BJ (cell line): ENCODE data around the gene GSTM2. TPM values are rescaled to one million over a fixed set of nuclear protein-coding genes. Genes with fewer than 3 reads are reported as not detected.

Source experiments
- CTCF ChIA-PET: fragments of 350-600 bp; formaldehyde crosslinking; extraction: SDS; loops from one replicate; lab custom pipeline; 2021; ENCODE audit warnings: antibody characterized with exemption, inconsistent platforms; lab: Yijun Ruan, JAX
- POLR2A ChIA-PET: fragments of 300-600 bp; sonication (Branson Sonifier 250); formaldehyde crosslinking; extraction: SDS; loops from one replicate; lab custom pipeline; 2021; ENCODE audit warnings: antibody characterized with exemption; lab: Charles Lee
- DNase-seq: peaks from one replicate; pipeline ENCODE4 v3.0.0-alpha.2; 2011; ENCODE audit warnings: low read depth
- H3K27me3 ChIP-seq: 2 replicates; pipeline ENCODE4 v1.6.0; 2011; ENCODE audit warnings: low read length; ENCODE audit not compliant: control insufficient read depth, insufficient read depth
- H3K36me3 ChIP-seq: 2 replicates; pipeline ENCODE4 v1.5.1; 2011; ENCODE audit warnings: low read length; ENCODE audit not compliant: control insufficient read depth, insufficient read depth
- H3K4me3 ChIP-seq: 2 replicates; pipeline ENCODE4 v1.5.1; 2011; ENCODE audit warnings: low read depth, mild to moderate bottlenecking, control low read depth, low read length
- polyA plus RNA-seq: library from polyadenylated mRNA; depleted of rRNA; stranded (reverse); fragments of >200 nt; gene quantifications from 2 replicates; pipeline ENCODE4 v1.2.3, GENCODE V29; 2011
- TF ChIP-seq, protein P1 (sequence below): IDR thresholded peaks from 2 replicates; pipeline ENCODE4 v1.5.1; 2011; ENCODE audit warnings: low read depth, mild to moderate bottlenecking, control low read depth, inconsistent platforms, low read length, moderate library complexity; ENCODE audit not compliant: insufficient read depth

Gene GSTM2
- polyA plus RNA-seq, 1 experiment, result 62.3 TPM

DNA sequence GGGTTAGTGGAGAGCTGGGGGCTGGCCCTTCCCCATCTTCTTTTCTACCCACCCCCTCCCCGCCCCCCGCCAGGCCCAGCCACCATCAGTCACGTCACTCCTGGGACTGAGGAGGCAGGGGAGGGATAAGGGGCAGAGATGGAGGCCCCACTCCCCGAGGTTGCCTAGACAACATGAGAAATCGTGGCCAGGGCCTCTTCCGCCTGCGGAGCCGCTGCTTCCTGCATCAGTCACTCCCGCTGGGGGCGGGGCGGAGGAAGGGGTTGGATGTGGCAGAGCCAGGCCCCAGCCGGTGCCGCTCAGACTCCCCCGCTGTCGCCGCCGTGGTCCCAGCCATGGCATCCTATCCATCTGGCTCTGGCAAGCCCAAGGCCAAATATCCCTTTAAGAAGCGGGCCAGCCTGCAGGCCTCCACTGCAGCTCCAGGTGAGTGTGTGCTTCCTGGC, 47.0 kb upstream of the GSTM2 start:
- CTCF ChIA-PET, result interaction anchor here (1.0 to 13.3 kb wide), 5 partner anchors 17 to 153 kb away, joined by 3 to 153 read pairs (median 5); partner anchors contain the start of gene GNAI3
- DNase-seq, result peak; percentile 71
- Histone ChIP-seq H3K36me3 (peaks cover 1% of the 10 kb centered on the region; the same call in 1 of the 2 replicates), H3K27me3 (no peaks in the 10 kb centered on the region), H3K4me3 (peak overlapping the region; percentile 83)
- TF ChIP-seq, protein P1, sequence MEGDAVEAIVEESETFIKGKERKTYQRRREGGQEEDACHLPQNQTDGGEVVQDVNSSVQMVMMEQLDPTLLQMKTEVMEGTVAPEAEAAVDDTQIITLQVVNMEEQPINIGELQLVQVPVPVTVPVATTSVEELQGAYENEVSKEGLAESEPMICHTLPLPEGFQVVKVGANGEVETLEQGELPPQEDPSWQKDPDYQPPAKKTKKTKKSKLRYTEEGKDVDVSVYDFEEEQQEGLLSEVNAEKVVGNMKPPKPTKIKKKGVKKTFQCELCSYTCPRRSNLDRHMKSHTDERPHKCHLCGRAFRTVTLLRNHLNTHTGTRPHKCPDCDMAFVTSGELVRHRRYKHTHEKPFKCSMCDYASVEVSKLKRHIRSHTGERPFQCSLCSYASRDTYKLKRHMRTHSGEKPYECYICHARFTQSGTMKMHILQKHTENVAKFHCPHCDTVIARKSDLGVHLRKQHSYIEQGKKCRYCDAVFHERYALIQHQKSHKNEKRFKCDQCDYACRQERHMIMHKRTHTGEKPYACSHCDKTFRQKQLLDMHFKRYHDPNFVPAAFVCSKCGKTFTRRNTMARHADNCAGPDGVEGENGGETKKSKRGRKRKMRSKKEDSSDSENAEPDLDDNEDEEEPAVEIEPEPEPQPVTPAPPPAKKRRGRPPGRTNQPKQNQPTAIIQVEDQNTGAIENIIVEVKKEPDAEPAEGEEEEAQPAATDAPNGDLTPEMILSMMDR, result no peak
- POLR2A ChIA-PET, result interaction anchor here (0.8 kb wide), 1 partner anchor 72 kb away, joined by 6 read pairs; the partner anchor contains the start of gene GNAI3

DNA sequence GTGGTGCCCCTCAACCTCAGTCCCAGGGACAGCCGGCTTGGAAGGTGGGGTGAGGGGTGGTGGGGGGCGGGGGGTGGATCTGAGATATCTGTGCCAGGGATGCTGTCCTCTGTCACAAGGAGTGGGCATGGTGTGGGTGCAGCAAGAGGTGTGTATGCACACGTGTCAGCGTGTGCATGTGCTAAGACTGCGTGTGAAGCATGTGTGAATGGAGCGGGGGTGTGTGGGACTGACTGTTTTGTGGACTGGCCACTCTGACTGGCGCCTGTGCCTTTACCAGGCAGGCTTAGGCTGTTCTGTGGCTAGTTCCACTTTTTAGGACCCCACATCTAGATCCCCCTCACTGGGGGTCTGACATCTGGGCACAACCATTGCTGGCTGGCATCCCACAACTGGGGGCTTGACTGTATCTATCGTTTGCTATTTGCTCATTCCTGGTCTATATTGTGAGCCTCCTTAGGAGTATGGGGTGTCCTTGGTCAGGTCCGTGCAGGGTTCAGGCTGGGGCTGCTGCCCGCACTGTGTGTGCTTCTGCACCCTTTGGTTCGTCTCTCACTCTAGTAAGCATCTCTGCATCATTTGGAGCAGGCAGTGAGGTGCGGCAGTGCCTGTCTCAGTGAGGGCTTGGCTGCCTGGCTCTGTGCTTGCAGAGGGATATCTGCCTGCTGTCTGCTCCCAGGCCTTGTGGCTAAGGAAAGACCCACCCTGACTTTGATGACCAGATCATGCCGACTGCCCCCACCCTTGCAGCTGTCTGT, 46.3 kb upstream of the GSTM2 start:
- TF ChIP-seq, protein P1, result no peak
- CTCF ChIA-PET, result interaction anchor here (0.8 to 13.3 kb wide), 5 partner anchors 11 to 152 kb away, joined by 3 to 153 read pairs (median 4); no protein-coding TSS in a partner anchor
- Histone ChIP-seq H3K4me3 (peak overlapping the region; percentile 83), H3K27me3 (no peaks in the 10 kb centered on the region), H3K36me3 (peaks cover 4% of the 10 kb centered on the region)
- no peak for DNase-seq
- POLR2A ChIA-PET, result interaction anchor here (0.6 kb wide), 1 partner anchor 138 kb away, joined by 21 read pairs; no protein-coding TSS in a partner anchor

DNA sequence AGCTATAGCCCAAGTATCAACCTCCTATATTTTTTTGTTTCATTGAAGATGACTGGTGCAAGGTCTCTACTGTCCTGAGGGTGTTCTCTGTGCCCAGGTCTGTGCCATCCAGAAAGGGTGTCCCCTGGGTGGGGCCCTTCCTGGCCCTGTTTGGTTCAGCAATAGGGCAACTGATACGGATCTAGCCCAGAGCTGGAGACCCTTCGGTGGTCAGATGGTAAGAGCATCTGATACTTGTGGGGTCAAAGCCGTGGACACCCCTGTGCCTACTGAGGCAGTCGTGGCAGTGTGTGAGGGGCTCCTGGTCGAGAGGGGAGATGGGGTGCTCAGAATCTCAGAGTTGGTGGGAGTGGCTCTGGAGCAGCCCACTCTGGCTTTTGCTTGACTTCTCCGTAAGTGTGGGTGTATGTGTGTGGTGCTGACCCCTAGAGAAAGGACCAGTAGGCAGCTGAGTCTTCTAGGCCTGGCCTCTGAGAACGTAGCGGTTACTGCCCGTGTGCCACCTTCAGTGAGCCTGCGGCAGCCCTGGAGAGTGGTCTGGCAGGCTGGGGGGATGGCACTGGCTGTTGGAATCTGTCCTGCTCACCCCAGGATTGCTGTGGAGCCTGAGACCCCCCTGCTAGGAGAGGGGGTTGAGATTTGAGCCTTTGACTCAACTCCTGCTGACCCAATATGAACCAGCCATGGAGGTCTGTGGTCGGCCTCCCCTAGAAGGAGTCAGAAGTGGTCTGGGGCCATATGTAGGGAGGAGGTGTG, 45.5 kb upstream of the GSTM2 start:
- ChIA-PET CTCF (interaction anchor here (0.8 to 13.3 kb wide), 3 partner anchors 11 to 76 kb away, joined by 3 to 153 read pairs (median 19); no protein-coding TSS in a partner anchor), POLR2A (interaction anchor here (0.6 kb wide), 1 partner anchor 139 kb away, joined by 21 read pairs; no protein-coding TSS in a partner anchor)
- peak overlapping the region; percentile 83 for H3K4me3 ChIP-seq

GRCh38 chr1:109622895-109623294, 45.0 kb upstream of the GSTM2 start:
- peaks cover 16% of the 10 kb centered on the region for H3K36me3 ChIP-seq
- no peak overlapping the region for H3K4me3 ChIP-seq
- DNase-seq, result no peak
- ChIA-PET CTCF (interaction anchor here (4.2 to 13.3 kb wide), 2 partner anchors 15 to 77 kb away, joined by 19 to 153 read pairs; no protein-coding TSS in a partner anchor), POLR2A (no interaction called here)
- H3K27me3 ChIP-seq, result no peaks in the 10 kb centered on the region
- TF ChIP-seq, protein P1, result no peak

More for the DNA sequence above, 45.5 kb upstream of the GSTM2 start:
- DNase-seq, result no peak
- TF ChIP-seq, protein P1, result no peak
- Histone ChIP-seq H3K36me3 (peaks cover 12% of the 10 kb centered on the region), H3K27me3 (no peaks in the 10 kb centered on the region)
